GM18907 (cell line): ENCODE measurements around the gene APC2.
"Not testable (repeated sequence)": the region's sequence is repeated elsewhere in the genome, so short reads cannot be mapped to it uniquely, and the experiment has no call there.

Source experiments
- ATAC-seq: cut with Tn5 transposase; IDR thresholded peaks from one replicate; pipeline ENCODE4 v1.9.1; 2021; ENCODE audit warnings: mild to moderate bottlenecking, moderate library complexity; ENCODE audit not compliant: unreplicated experiment

APC2 gene

GRCh38 chr19:1429750-1430149 is 20.2 kb upstream of the APC2 start:
- ATAC-seq, result no peak

DNA sequence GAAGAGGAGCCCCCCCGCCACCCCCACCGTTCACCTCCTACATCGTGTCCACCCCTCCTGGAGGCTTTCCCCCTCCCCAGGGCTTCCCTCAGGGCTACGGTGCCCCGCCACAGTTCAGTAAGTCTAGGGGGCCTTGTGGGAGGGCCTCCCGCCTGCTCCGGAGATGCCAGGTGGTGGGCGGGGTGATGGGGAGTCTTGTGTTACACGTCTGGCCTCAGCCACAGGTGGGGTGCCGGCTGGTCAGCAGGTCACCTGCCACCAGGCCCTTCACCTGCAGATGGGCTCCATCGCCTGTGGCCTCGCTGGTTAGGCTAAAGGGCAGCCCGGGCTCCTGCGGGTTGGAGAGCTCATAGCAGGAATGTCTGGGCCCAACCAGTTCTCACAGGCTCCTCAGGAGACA is 19.7 kb upstream of the APC2 start:
- ATAC-seq, result no peak

DNA sequence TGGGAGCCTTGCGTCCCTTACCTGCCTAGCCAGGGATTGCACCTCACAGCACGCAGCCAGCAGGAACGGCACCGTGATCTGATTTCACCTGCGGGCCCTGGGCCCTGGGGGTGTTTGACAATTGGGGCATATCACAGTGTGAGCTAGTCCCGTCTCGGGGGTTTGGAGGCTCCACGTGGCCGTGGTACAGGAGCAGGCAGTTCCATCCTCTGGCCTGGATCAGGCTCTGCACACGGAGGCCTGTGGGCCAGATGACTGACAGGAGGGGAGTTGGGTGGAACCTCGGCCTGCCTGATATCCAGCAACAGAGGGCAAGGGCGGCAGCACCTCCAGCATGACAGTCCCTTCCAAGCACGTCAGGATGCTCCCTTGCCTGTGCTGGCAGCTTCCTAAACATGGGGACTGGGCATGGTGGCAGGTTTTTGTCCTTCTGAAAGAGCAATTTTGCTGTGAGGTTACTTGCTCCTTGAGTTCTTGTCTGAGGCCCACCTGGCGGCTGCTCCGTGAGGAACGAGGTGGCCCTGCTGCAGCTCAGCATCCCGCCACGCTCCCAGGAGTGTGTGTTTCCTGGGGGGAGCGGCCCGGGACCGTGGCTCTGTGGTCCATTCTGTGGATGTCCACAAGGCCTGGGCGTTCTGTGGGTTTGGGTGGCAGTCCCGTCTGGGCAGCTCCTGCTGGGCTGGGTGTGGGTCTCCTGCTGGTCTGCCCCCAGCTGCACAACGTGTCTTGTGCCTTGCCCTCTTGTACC is 18.0 kb upstream of the APC2 start:
- ATAC-seq, result no peak

DNA sequence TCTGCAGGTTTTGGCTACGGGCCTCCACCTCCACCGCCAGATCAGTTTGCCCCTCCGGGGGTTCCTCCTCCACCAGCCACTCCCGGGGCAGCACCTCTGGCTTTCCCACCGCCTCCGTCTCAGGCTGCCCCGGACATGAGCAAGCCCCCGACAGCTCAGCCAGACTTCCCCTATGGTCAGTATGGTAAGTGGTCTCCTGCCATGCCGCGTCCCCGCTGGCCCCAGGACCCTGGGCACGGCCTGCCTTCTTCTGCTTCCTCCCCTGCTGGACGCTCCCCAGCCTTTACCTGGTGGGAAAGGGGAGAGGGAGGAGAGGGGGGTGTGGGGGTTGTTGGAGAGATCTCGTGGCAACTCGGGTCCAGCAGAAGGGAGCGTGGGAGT is 17.4 kb upstream of the APC2 start:
- no peak for ATAC-seq

DNA sequence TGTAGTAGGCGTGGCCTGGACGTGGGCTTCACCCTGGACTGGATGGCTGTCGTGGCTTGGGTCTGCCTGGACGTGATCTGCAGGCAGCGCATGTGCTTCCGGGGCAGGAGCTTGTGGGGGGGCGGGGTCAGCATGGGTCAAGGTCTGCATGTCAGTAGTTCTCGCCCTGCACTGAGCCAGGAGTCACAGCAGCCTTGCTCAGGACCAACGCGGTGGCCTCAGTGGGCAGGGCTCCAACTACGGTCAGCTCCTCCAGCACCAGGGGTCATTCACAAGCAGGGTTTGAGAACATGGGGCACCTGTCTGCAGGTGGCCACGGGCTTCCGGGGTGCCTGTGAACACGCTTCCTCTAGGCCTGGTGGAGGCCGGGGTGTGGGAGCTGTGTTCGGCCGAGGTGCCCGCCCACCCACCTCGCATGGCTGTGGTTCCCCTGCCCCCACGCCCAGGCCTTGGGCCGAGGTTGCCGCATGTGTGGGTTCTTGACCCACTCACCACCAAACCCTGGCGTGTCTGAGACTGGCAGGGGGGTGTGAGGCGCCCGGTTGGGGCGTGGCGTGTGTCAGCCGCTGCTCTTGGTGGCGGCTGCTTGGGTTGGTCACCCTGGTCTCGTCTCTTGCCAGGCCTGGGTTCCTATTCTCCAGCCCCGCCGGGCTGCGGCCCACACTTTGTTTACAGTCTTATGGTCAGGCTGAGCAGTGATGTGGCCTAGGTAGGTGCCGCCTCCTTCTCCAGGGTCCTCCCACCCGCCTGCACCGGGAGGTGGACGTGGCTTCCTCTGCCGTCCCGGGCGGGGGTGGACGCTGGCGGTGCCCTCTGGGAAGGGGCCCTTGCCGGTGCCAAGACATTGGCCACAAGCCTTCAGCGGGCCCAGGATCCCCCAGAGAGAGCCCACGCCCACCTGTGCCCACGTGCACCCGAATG is 16.5 kb upstream of the APC2 start:
- no peak for ATAC-seq

GRCh38 chr19:1434040-1434366 is 15.9 kb upstream of the APC2 start:
- no peak for ATAC-seq

DNA sequence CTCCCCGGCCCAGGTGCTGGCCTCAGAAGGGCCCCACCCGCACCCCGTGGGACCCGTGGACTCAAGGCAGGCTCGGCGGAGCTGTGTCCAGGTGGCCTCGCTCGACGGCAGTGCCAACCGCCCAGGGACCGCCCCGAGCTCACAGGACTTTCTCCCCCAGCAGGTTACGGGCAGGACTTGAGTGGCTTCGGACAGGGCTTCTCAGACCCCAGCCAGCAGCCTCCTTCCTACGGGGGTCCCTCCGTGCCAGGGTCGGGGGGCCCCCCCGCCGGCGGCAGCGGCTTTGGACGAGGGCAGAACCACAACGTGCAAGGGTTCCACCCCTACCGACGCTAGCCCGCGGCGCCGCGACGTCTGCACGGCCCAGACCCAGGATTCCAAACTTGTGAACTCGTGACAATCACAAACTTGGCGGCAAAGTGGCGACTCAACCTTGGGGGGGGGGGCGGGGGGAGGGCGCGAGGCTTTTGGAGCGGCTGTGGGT is 15.3 kb upstream of the APC2 start:
- no peak for ATAC-seq

DNA sequence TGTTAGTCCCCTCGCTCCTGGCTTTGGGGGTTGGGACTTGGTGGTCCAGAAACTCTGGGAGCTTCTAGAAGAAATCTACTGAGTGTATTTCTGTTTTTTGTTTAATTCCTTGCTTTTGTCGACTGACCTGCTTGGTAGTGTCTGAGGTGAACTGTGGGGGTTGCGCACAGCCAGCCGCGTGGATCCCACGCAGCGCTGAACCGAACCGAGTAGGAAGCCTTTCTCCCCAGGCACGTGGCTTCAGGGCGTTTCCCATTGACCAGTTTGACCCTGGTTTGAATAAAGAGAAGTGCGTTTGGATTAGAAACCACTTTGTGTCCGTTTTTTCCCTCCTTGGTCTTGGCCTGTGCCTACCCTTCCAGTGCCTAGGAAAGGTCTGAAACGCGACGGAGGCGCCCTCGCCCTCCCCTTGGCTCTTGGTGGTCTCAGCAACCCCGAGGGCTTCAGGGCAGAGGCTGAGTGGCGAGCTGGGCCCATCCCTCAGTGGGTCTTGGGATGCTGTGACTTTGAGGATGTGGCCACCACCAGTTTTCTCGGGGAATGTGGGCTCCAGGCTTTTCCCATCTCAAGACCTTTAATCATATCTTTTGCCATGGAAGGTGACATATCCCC is 14.4 kb upstream of the APC2 start:
- ATAC-seq, result no peak

- ATAC-seq, result no peak
Measured at GRCh38 chr19:1437609-1438008, 12.3 kb upstream of the APC2 start.

DNA sequence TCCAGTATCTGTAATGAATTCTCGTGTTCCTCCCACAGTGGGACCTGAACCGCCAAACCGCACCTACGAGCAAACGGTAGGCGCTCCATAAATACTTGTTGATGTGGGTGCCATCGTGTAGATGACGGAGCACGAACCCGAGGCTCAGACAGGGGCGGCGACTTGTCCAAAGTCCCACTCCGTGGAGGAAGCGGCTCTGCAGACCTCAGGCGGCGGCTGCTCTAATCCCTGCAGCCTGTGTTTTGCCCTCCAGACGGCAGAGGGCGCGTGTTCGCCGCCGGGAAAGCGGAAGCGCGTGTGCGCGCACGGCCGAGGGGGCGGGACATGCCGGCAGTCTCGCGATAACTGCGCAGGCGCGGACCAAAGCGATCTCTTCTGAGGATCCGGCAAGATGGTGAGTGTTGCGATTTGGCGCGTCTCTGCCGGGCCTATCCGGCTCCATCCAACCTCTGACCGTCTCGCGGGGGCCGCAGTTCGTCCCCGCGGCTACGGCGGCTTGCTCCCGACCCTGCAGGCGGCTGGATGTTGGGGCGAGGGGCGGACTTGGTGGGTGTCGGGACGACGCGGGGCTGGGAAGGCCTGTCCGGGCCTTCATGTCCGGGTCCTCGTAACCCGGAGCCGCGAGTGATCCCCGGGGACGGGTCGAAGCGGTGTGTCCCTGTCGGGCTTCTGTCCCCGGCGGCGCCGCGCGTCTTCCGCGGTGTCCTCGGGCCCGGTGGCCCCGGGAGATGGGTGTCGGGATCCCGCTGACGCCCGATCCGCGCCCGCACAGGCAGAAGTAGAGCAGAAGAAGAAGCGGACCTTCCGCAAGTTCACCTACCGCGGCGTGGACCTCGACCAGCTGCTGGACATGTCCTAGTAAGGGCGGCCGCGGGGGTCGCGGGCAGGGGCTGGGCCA is 11.6 kb upstream of the APC2 start, which contains the start of gene RPS15:
TSS of gene RPS15 (plus strand) at position 362 of the 898 bp plus-strand sequence. CDS start at position 392, 30 bp downstream.
- ATAC-seq, result peak; percentile 78

GRCh38 chr19:1438933-1439354 is 11.0 kb upstream of the APC2 start:
- no peak for ATAC-seq

GRCh38 chr19:1439525-1440417 is 10.2 kb upstream of the APC2 start:
- not testable (repeated sequence) for ATAC-seq

DNA sequence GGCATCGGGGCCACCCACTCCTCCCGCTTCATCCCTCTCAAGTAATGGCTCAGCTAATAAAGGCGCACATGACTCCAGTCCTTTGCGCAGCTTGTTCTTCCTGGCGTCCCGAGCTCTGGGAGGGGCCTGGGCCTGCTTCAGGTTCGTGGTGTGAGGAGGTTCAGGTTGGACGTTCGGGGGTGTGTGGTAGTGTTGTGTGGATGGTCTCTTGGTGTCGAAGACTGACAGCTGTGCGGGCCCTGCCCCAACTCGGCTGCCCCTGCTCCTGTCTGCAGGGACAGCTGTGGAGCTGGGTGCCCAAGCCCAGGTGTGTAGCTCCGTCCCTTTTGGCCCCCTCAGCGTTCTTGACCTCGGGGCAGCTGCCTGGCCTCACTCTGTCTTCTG is 9.5 kb upstream of the APC2 start:
- no peak for ATAC-seq

DNA sequence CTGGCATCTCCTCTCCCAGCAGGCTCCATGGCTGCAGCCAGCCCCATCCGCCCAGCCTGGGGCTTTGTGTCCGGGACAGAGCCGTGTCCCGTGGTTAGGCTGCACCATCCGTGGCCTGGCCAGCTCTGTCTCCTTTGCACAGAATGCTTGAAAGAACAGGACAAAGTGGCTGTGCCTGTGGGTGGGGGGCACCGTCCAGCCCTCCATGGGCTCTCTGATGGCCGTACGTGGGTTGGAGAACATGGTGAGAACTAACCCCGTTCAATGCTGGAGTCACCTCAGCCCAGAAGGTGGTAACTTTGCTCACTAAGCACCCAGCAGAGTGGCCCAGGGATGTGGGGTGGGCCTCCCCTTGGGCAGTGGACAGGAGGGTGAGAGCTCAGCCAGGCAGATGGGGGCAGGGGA is 8.9 kb upstream of the APC2 start:
- no peak for ATAC-seq

- no peak for ATAC-seq
Measured at GRCh38 chr19:1441677-1442438, 8.1 kb upstream of the APC2 start.

DNA sequence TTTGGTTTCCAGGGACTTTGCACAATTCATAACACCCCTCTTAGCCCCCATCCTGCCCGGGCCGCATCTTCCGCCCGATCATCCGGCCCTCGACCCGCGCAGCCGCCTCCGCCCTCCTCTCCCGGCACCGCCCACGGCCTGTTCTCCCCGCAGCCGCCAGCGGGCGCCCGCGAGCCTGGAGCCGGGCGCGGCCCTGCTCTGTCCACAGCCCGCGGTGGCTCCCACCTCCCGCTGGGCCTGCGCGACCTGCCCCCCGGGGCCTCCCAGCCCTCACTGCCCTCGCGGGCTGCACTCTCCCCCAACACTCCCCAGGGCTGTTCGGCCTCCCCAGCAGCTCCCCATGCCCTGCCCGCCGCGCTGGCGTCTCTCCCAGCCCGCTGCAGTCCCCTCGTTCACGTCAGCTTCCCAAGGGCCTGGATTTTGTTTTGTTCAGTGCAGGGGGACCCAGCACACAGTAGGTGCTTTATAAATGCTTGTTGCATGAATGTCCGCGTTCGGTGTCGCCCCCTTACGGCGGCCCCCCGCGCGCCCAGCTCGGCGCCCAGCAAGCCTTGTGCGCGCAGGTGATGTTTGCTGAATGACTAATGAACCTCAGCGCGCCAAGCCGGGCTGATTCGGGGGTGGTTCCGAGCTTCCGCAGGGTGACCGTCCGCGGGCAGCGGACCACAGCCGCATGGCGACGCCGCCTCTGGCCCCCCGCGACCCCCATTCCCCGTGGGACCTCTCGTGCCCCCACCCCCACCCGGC is 4.6 kb upstream of the APC2 start:
- ATAC-seq, result peak; percentile 73

- ATAC-seq, result no peak
Measured at GRCh38 chr19:1445932-1446712, 3.8 kb upstream of the APC2 start.
